Heart right ventricle (tissue), 16 donors: ENCODE results near the gene RNF115. TPM values are rescaled to one million over a fixed set of nuclear protein-coding genes. Genes with fewer than 3 reads are reported as not detected.
A peak's percentile ranks its signal among the peaks of the same experiment; 100 is the strongest.
"Not testable (repeated sequence)": the region's sequence is repeated elsewhere in the genome, so short reads cannot be mapped to it uniquely, and the experiment has no call there.

Experiments used
- ATAC-seq, 8 donors: fragments of 200-7000 bp; cut with Tn5 transposase; one replicate each; pipeline ENCODE4 v1.9.1; 2020; ENCODE audit warnings: mild to moderate bottlenecking in 8 of 8, moderate library complexity in 8 of 8, moderate number of reproducible peaks in 1 of 8
- DNase-seq, 2 donors: peaks; one replicate each; pipeline ENCODE4 v3.0.0-alpha.2; 2020
- H3K27ac ChIP-seq, 10 donors: fragments of 200-600 bp; sonication (generic) in 2 of 10; one replicate each; pipeline versions ENCODE4 v1.5.0 to v1.8.0; 2020 to 2022; ENCODE audit warnings: mild to moderate bottlenecking in 3 of 10
- H3K27me3 ChIP-seq, 7 donors: fragments of 200-600 bp; one replicate each; pipeline ENCODE4 v1.8.0; 2021 to 2022; ENCODE audit warnings: mild to moderate bottlenecking in 2 of 7
- H3K36me3 ChIP-seq, 9 donors: fragments of 200-600 bp; sonication (generic) in 1 of 9; one replicate each; pipeline versions ENCODE4 v1.5.0 to v1.8.0; 2020 to 2022; ENCODE audit warnings: mild to moderate bottlenecking in 2 of 9
- H3K4me1 ChIP-seq, 9 donors: fragments of 200-600 bp; sonication (generic) in 1 of 9; one replicate each; pipeline versions ENCODE4 v1.5.0 to v1.8.0; 2020 to 2022; ENCODE audit warnings: mild to moderate bottlenecking in 4 of 9
- H3K4me3 ChIP-seq, 10 donors: fragments of 200-600 bp; sonication (generic) in 2 of 10; one replicate each; pipeline versions ENCODE4 v1.5.0 to v1.8.0; 2020 to 2022; ENCODE audit warnings: mild to moderate bottlenecking in 7 of 10, moderate library complexity in 2 of 10
- H3K9me3 ChIP-seq, 11 donors: fragments of 200-600 bp in 10 of 11; sonication (generic) in 2 of 11; one replicate each; pipeline versions ENCODE4 v1.5.0 to v1.8.0; 2013 to 2022; ENCODE audit warnings: mild to moderate bottlenecking in 2 of 11, control low read depth in 1 of 11, moderate library complexity in 1 of 11
- CTCF ChIP-seq, 9 donors: fragments of 200-600 bp; sonication (generic) in 2 of 9; IDR thresholded peaks; one replicate each; pipeline versions ENCODE4 v1.5.0 to v1.8.0; 2021 to 2022; ENCODE audit warnings: antibody characterized with exemption in 9 of 9, mild to moderate bottlenecking in 5 of 9, moderate library complexity in 1 of 9
- WGBS, 2 donors: extraction: QIAGEN DNeasy Blood & Tissue Kit; methylation state at CpG; one replicate each; pipeline ENCODE4 v1.1.7; 2013; ENCODE audit warnings: inconsistent platforms in 1 of 2; 5-methylcytosine and 5-hydroxymethylcytosine counted together
- intact Hi-C, 10 donors: fragments of 100-400 bp; cut with DNase I; formaldehyde crosslinking; loops; one replicate each; pipeline versions ENCODE4 v1.11.1 to v1.14.2; 2022
- polyA plus RNA-seq, 2 donors: library from polyadenylated mRNA; stranded (reverse); fragments of 200-250 nt; gene quantifications; one replicate each; pipeline ENCODE4 v1.2.3, GENCODE V29; 2013
- total RNA-seq, 10 donors: library from RNA; stranded (reverse); fragmentation: NEBNext Ultra II Directional in 3 of 10; extraction: Animal tissue kit (Norgen Biotek cat#: 25700) in 3 of 10; gene quantifications; one replicate each; pipeline versions ENCODE4 v1.2.1 to v1.2.4, GENCODE V29; 2021 to 2023
- donor health status: Arrhythmogenic right ventricular cardiomyopathy.
- donor health status: ischemic (EF 13 %, LVEDD 7.1; RV severe dilation, severe dysfunction).
- donor health status: healthy with polysubstance abuse.
- donor health status: DM: no; HTN: yes; CAD: no.
- donor health status: DM: no; HTN: no; CAD: no.
- donor health status: ischemic (EF 25% LVEDD 6.9; RV normal size, moderate dysfunction).
- donor health status: ischemic (EF 25% LVEDD 5.7; RV mildly dilated, moderate dysfunction).
- donor health status: healthy.
- donor health status: DM: yes; HTN: yes; CAD: no.
- donor health status: Ischemic cardiomyopathy.
- donor health status: ischemic (EF 35%, LVEDD 5.7; RV mildly dilated, moderate dysfunction).
- donor health status: nonischemic (EF 11% LVEDD 7.7; RV severe dilation, severe dysfunction).
- donor health status: DM: yes; HTN: yes; CAD: no.
- donor health status: PGD.
- donor health status: ischemic (EF 29% LVEDD 5.4; RV normal size, mild dysfunction).
- donor health status: nonischemic (EF 23%, LVEDD 6.1; RV moderate dilation, normal function).

RNF115 gene
- total and polyA plus RNA-seq, 12 donors = 12.8 to 99.0 (median 48.9) TPM

DNA sequence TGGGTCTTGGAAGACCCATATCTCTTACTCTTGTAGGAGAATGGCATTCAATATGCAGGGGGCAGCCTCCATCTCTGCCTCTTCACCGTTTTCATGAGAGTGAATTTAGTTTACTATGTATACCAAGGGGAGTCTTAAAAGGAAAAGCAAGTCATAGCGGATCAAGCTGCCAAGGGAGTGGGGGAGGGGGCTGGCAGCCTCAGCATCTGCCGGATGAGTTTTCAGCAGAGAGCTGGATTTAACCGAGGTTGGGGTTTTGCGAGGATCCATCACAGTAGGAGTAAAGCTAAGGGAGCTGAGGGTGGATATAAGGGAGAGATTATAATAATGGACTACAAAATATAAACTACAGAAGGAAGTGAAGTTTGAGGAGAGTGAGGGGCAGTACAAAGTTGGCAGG, 94.7 kb downstream of the RNF115 start:
- TF ChIP-seq CTCF (IDR thresholded peaks at IDR 0.05) = no peak
- Histone ChIP-seq H3K27ac (no peak overlapping the region), H3K27me3 (no peaks in the 10 kb centered on the region), H3K4me3 (no peak overlapping the region), H3K36me3 (peaks cover 0 to 6% (median 0%) of the 10 kb centered on the region in 9 donors), H3K9me3 (peaks cover 0 to 3% (median 0%) of the 10 kb centered on the region in 11 donors), H3K4me1 (no peaks in the 10 kb centered on the region)
- WGBS, 2 donors = 65 to 67% methylated on average over 5 of the region's 5 CpGs
- no peak for DNase-seq
- intact Hi-C loops = no loop called here
- no peak for ATAC-seq

- H3K4me1 ChIP-seq, H3K27ac ChIP-seq, H3K36me3 ChIP-seq, ATAC-seq, H3K4me3 ChIP-seq, DNase-seq, H3K27me3 ChIP-seq, intact Hi-C loops, H3K9me3 ChIP-seq: not testable (repeated sequence)
- WGBS, 2 donors = 97 to 98% methylated on average over 5 of the region's 5 CpGs
These were observed 97.7 kb downstream of the RNF115 start for GRCh38 chr1:145726193-145726592.

DNA sequence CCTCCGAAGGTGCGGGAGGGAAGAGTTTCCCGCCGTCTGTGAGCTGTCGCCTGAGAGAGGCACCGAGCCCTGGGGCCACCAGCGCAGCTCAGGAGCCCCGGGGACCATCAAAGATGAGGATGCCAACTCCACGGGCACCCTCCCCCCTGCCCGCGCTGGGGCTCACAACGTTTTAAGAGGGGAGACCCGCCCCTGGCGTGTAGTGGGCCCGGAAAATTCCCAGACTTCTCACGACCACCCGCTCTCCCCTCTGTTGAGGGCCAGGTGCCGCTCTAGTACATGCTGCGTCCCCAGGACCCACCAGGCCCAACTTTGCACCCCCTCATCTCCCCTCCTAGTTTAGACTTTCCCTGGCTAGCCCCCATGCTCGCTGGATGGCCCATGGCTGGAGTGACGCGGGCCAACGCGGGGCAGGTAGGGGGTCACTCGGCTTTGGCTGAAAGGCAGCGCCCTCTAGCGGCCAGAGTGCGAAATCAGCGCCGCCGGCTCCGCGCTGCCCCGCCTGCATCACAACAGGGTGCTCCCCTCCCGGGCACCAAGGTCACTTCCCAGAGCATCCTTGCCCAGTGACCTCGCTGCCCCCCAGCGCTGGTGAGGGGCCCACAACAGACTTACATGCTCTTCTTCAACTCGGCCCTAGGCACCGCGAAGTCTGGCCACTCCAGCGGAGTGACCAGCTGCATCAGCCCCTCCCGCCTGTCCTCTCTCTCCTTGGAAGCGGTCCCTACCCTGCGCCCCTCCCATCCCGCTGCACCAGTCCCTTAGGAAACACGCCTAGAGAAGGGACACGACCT, 102.8 kb downstream of the RNF115 start:
- Histone ChIP-seq H3K27ac (no peak overlapping the region), H3K36me3 (no peaks in the 10 kb centered on the region), H3K4me1 (peaks cover 0 to 14% (median 10%) of the 10 kb centered on the region in 9 donors), H3K4me3 (peak overlapping the region in 8 of 10 donors; percentile 17 to 51 (median 40)), H3K27me3 (peaks cover 0 to 9% (median 0%) of the 10 kb centered on the region in 7 donors), H3K9me3 (no peaks in the 10 kb centered on the region)
- DNase-seq (peak; percentile 61 to 74), ATAC-seq (peak; percentile 87 to 97 (median 94))
- intact Hi-C loops = no loop called here
- WGBS, 2 donors = 7 to 11% methylated on average over 46 to 47 of the region's 47 CpGs
- peak; percentile 87 to 98 (median 95) for TF ChIP-seq CTCF (IDR thresholded peaks at IDR 0.05)

- H3K4me1 ChIP-seq = peaks cover 0 to 14% (median 10%) of the 10 kb centered on the region in 9 donors
- intact Hi-C loops = no loop called here
- ATAC-seq (peak in 1 of 8 donors; percentile 9), DNase-seq (no peak)
- H3K36me3 ChIP-seq = no peaks in the 10 kb centered on the region
- no peak overlapping the region for H3K27ac ChIP-seq
- H3K4me3 ChIP-seq = peak overlapping the region in 5 of 10 donors; percentile 17 to 51 (median 40)
- 31 to 49% methylated on average over 5 of the region's 5 CpGs for WGBS, 2 donors
- H3K9me3 ChIP-seq = no peaks in the 10 kb centered on the region
- H3K27me3 ChIP-seq = peaks cover 0 to 9% (median 0%) of the 10 kb centered on the region in 7 donors
- TF ChIP-seq CTCF (IDR thresholded peaks at IDR 0.05) = no peak
These were observed 103.4 kb downstream of the RNF115 start for GRCh38 chr1:145720556-145720877.
